SW480 (cell line): ENCODE data around the gene SMYD3.
"Not testable (repeated sequence)": the region's sequence is repeated elsewhere in the genome, so short reads cannot be mapped to it uniquely, and the experiment has no call there.

Source experiments
- DNase-seq: peaks from one replicate; pipeline ENCODE4 v3.0.0-alpha.2; 2016; ENCODE audit warnings: low spot score

Gene SMYD3

DNA sequence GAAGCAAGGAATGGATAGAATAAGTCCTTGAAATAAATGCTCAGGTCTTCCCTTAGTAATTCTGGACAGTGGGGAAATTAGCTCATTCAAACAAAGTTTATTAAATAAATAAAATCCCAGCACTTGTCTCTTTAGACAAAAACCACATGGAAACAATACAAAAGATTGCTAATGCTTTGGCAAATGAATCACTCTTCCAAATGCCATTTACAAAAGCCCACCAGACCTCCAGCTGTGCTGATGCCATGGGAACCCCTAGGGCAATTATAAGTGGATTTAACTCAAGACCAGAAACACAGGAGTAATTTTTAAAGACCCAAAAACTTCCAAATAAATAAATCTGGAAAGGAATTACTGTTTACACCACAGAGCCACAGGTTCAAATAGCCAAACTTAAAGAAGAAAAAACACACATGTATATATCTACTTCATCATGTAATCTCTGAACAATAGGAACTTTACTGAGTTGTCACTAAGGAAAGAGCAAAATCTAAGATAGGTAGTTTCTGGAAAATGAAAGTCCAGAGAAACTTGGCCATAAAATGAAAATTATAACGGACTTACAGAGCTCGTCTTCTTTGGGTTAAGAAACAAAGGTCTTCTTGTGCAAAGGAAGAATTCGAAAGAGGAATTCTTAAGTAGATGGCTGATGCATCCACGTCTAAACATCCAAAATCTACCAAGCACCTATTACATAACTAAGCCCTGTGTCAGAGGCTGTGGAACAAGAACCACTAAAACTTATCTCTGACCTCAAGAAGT is 399.4 kb downstream of the SMYD3 start:
- DNase-seq = no peak

- DNase-seq = no peak
Measured at GRCh38 chr1:246106342-246106763, 400.7 kb downstream of the SMYD3 start.

GRCh38 chr1:246104927-246105326 is 402.2 kb downstream of the SMYD3 start:
- no peak for DNase-seq

- DNase-seq = no peak
Measured at GRCh38 chr1:246099570-246099969, 407.5 kb downstream of the SMYD3 start.

GRCh38 chr1:246096356-246096755 is 410.7 kb downstream of the SMYD3 start:
- DNase-seq = no peak

DNA sequence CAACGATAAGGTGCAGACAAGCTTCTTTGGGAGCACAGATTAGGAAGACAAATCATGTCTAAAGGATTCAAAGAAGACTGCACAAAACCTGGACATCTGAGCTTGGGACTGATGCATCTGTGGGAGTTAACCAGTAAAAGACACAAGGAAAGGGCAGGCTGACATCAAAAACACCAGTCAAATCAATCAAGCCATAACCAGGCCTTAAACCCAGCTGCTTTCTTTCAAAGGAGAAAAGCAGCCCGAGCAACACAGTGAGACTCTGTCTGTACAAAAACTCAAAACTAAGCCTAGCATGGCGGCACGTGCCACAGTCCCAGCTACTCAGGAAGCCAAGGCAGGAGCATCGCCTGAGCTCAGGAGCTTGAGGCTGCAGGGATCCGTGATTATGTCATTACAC is 411.6 kb downstream of the SMYD3 start:
- no peak for DNase-seq

GRCh38 chr1:246093230-246093629 is 413.8 kb downstream of the SMYD3 start:
- no peak for DNase-seq

- no peak for DNase-seq
Measured at GRCh38 chr1:246092136-246092535, 414.9 kb downstream of the SMYD3 start.

DNA sequence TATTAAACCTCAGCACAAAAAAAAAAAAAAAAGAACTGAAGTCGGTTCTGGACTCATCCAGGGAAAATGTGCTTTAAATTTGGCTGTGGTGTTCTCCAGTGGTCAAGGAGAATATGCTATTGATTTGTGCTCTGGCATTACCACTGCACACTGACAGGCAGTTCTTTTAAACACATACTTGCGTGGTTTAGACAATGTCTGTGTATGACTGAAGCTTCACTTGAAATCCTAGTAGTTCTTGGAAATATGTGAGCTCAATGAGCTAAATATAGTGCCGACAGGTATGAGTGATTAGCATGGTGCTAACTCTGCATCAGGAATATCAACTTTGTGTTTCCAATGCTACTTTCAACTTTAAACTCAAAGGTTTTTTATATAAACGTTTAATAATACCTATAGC is 415.6 kb downstream of the SMYD3 start:
- no peak for DNase-seq

DNA sequence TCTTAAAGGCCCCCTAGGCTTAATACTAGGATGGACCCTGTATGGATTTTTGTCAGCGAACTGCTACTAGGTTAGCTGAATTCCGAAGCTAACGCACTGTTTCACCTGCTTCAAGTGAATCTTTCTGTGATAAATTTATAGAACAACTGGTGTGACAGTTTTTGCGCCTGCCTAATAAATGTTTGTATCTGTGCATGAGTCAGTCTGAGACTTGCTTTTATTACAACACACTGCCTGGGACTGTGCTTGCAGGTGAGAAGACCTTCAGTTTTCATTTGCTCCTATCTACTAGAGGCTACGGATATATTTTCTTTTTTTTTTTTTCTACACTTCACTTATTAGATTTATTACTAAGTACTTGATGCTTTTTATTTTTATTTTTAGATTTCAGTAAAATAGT is 420.9 kb downstream of the SMYD3 start:
- no peak for DNase-seq

DNA sequence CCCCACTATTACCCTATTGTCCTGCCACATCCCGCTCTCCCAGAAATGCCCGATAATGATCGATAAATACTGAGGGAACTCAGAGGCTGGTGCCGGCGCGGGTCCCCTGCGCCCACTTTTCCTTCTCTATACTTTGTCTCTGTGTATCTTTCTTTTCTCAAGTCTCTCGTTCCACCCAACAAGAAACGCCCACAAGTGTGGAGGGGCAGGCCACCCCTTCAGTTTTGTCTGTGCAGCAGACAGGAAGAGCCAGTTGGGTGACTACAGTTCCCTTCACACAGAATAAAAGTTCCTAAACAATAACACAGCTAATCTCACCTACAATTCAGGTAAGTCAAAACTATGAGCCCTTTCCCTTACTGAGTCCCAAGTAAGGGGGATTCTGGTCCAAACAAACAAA is 423.7 kb downstream of the SMYD3 start:
- DNase-seq = no peak

DNA sequence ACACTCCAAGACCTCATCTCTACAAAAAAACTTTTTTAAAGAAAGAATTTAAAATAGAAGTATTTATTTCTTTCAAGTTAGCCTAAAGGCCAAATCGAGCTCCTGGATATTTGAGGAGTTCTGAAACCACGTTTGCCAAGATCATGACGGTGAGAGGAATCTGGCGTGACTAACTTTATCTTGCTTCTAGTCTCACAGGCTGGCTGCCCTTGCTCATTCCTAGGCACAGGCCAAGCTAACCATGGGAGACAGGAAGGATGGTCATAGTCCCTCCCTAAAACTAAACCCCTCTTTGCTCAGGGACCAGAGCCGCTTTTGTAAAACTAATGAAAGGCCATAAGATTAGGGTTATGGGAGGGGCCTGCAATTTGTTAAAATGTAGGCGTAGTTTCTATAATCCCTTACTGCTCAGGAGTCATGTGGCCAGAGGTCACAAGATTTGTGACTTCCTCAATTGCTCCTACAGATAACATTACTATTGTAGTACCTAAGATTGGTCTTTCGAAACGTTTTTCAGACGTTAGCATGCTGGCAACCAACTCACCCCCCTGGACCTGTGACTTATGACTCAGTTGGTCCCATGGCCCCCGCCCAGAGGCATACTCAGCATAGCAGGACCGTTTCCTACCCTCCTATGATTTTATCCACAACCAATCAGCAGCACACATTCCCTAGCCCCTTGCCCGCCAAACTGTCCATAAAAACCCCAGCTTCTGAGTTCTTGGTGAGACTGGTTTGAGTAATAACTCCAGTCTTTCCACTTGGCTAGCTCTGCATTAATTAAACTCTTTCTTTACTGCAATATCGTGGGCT is 425.0 kb downstream of the SMYD3 start:
- no peak for DNase-seq

DNA sequence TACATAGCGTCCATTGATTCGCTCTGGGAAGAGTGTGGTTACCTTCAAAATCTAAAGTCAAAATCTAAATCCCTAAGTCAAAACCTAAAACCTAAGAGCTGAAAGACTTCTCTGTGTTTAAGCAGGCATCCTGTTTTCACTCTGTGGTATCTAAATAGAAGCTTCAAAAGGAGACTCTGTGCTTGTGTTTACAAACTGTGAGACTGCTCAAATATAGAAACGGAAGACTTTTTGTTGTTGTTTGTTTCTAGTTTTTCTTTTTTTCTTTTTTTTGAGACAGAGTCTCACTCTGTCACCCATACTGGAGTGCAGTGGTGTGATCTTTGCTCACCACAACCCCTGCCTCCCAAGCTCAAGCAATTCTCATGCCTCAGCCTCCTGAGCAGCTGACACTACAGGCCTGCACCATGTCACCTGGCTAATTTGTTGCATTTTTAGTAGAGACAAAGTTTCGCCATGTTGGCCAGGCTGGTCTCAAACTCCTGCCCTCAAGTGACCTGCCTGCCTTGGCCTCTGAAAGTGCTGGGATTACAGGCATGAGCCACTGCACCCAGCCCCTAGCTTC is 425.9 kb downstream of the SMYD3 start:
- no peak for DNase-seq

- no peak for DNase-seq
Measured at GRCh38 chr1:246080031-246080430, 427.0 kb downstream of the SMYD3 start.

DNA sequence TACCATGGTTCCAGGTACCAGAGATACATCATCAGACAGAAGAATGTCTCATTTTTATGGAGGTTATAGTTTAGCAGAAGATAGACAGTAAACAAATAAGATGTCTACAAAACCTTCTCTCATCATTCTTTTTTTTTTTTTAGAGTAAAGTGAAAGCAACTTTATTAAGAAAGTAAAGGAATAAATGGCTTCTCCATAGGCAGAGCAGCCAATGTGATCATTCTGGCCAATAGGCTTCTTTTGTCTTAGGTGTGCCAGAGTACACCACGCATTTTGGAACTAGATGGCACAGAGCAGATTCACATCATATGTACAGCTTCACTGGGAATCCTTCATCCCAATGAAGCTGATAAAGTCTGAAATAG is 428.2 kb downstream of the SMYD3 start:
- no peak for DNase-seq

DNA sequence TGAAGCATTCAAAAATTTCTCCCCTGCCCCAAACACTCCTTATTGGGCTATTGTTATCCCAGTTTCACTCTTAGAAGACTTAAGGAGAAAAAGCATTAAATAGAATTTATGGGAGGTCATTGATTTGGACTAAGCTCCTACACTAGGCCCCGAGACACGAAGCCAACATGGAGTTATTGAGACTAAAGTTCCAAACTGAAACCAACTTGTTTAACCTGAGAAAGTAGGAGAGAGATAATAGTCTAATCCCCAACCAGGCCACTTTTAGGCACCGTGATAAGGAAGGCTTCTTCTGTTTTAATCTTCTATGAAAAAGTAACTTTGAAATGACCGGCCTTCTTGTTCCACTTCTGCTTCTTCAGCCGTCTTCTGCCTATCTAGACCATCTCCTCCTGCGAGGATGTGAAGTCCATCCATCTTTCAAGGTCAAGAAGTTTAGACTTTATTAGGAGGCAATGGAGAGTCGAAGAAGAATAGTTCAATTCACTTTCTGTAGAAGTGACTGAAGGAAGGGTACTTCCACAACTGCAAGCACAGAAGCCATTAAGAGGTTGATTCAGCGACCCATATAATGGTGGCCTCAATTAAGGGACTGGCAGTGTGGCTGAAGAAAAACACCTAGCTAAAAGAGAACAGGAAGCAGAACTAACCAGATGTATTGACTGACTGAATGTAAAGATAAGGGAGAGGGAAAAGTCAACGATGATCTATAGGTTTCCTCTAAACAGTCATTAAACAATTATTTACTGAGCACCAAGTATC is 428.8 kb downstream of the SMYD3 start:
- DNase-seq = no peak

- DNase-seq = no peak
Measured at GRCh38 chr1:246077476-246077875, 429.6 kb downstream of the SMYD3 start.

- DNase-seq = no peak
Measured at GRCh38 chr1:246074421-246074820, 432.7 kb downstream of the SMYD3 start.

DNA sequence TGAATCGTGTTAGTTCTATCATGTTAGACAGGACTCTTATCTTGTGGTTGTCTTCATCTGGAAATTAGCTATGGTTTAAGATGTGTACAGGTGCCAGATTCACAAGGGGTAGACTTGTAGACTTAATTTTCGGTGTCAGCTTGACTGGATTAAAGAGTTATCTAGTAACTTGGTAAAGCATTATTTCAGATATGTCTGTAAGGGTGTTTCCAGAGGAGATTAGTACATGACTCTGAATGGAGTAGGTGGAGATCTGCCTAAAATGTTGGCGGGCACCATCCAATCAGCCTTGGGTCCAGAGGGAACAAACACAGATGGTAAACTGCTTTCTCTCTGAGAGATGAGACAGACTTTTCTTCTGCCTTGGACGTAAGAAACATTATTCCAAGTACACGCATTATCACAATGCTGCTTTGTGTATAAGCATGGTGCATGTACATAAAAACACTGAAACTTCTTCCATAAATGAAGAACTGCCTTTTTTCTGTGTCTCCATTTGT is 434.6 kb downstream of the SMYD3 start:
- DNase-seq = no peak

GRCh38 chr1:246071981-246072380 is 435.1 kb downstream of the SMYD3 start:
- DNase-seq = not testable (repeated sequence)

DNA sequence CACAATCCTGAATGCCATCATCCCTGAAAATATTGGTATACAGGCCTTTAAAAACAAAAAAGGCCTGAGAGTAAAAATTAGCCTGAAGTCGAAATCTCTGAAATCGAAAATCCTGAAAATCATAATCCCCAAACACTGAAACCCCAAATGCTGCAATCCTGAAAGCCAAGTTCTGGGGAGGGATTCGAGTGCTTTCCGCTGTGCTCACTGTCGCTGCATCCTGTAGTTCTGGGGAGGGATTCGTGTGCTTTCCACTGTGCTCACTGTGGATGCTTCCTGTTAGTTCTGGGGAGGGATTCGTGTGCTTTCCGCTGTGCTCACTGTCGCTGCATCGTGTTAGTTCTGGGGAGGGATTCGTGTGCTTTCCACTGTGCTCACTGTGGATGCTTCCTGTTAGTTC is 435.5 kb downstream of the SMYD3 start:
- DNase-seq = not testable (repeated sequence)

GRCh38 chr1:246069581-246069980 is 437.5 kb downstream of the SMYD3 start:
- no peak for DNase-seq
